Fibroblast of skin of left biceps (primary cell): ENCODE results near the gene HPCA.
A peak's percentile ranks its signal among the peaks of the same experiment; 100 is the strongest.

Experiments
- DNase-seq, 2 experiments: peaks; one replicate each; pipeline ENCODE4 v3.0.0-alpha.2; 2013; ENCODE audit warnings: low read depth in 2 of 2

Gene HPCA

GRCh38 chr1:32934535-32934934 lies 48.2 kb downstream of the HPCA start:
- no peak for DNase-seq

GRCh38 chr1:32937061-32937460 lies 50.8 kb downstream of the HPCA start:
- DNase-seq: no peak

- peak; percentile 44 to 47 for DNase-seq
Measured at GRCh38 chr1:32939655-32940371, 53.5 kb downstream of the HPCA start.

GRCh38 chr1:32944180-32944579 lies 57.9 kb downstream of the HPCA start:
- no peak for DNase-seq
